Esophagus squamous epithelium (tissue), 4 donors: ENCODE measurements around the gene STRADA.

ENCODE experiments used
- CTCF ChIP-seq, 6 experiments: fragments of 450-650 bp in 4 of 6; fragments of 200-600 bp in 2 of 6; sonication (generic) in 2 of 6; IDR thresholded peaks; one replicate each; pipeline ENCODE4 v1.5.1; 2016 to 2019; ENCODE audit warnings: antibody characterized with exemption in 6 of 6, mild to moderate bottlenecking in 4 of 6, moderate library complexity in 4 of 6
- POLR2A ChIP-seq, 4 donors: fragments of 450-650 bp; IDR thresholded peaks; one replicate each; pipeline ENCODE4 v1.6.1; 2017; ENCODE audit warnings: antibody characterized with exemption in 4 of 4, mild to moderate bottlenecking in 4 of 4, moderate library complexity in 3 of 4

GRCh38 chr17:63735691-63736090 lies 5.9 kb downstream of the STRADA start:
- no peak for TF ChIP-seq CTCF (IDR thresholded peaks at IDR 0.05)
- no peak for TF ChIP-seq POLR2A (IDR thresholded peaks at IDR 0.05)
